ENCODE data around the gene SUDS3.
A peak's percentile ranks its signal among the peaks of the same experiment; 100 is the strongest.

Gene SUDS3

GRCh38 chr12:118358612-118359540, 17.5 kb upstream of the SUDS3 start:
- Histone ChIP-seq H3K79me2 (ENCODE audit: low read length) (peaks cover 40% of the 10 kb centered on the region), H3K27me3 (ENCODE audit: low read depth, low read length) (no peaks in the 10 kb centered on the region), H3K27ac (ENCODE audit: low read length) (peak overlapping the region; percentile 62), H2AFZ (ENCODE audit: low read depth, low read length) (peak overlapping the region; percentile 74), H4K20me1 (ENCODE audit: insufficient read depth, low read length) (no peaks in the 10 kb centered on the region), H3K4me3 (ENCODE audit: low read length) (peak overlapping the region; percentile 77), H3K4me2 (ENCODE audit: low read length) (peak overlapping the region; percentile 71), H3K9me3 (ENCODE audit: insufficient read depth, low read length) (no peaks in the 10 kb centered on the region), H3K9ac (ENCODE audit: low read length) (peak overlapping the region; percentile 83), H3K36me3 (replicated peaks; ENCODE audit: low read depth, low read length) (peaks cover 14% of the 10 kb centered on the region), H3K4me1 (ENCODE audit: low read length) (peaks cover 29% of the 10 kb centered on the region)
- TF ChIP-seq EZH2phosphoT487 (IDR thresholded peaks at IDR 0.05; ENCODE audit: low read depth) (no peak), CTCF (IDR thresholded peaks at IDR 0.05; ENCODE audit: low read depth, low read length) (no peak)

GRCh38 chr12:118359541-118359915, 16.8 kb upstream of the SUDS3 start:
- Histone ChIP-seq H3K27me3 (ENCODE audit: low read depth, low read length) (no peaks in the 10 kb centered on the region), H3K79me2 (ENCODE audit: low read length) (peaks cover 37% of the 10 kb centered on the region), H4K20me1 (ENCODE audit: insufficient read depth, low read length) (no peaks in the 10 kb centered on the region), H3K36me3 (replicated peaks; ENCODE audit: low read depth, low read length) (peaks cover 10% of the 10 kb centered on the region), H3K4me3 (ENCODE audit: low read length) (peak overlapping the region; percentile 77), H3K4me1 (ENCODE audit: low read length) (peaks cover 29% of the 10 kb centered on the region), H2AFZ (ENCODE audit: low read depth, low read length) (peak overlapping the region; percentile 74), H3K9me3 (ENCODE audit: insufficient read depth, low read length) (no peaks in the 10 kb centered on the region), H3K9ac (ENCODE audit: low read length) (peak overlapping the region; percentile 83), H3K27ac (ENCODE audit: low read length) (peak overlapping the region; percentile 62), H3K4me2 (ENCODE audit: low read length) (peak overlapping the region; percentile 71)
- TF ChIP-seq CTCF (IDR thresholded peaks at IDR 0.05; ENCODE audit: low read depth, low read length) (no peak), EZH2phosphoT487 (IDR thresholded peaks at IDR 0.05; ENCODE audit: low read depth) (no peak)

GRCh38 chr12:118361092-118361404, 15.3 kb upstream of the SUDS3 start:
- peaks cover 27% of the 10 kb centered on the region for H3K79me2 ChIP-seq (ENCODE audit: low read length)
- no peak overlapping the region for H3K27ac ChIP-seq (ENCODE audit: low read length)

More at GRCh38 chr12:118361092-118361404, 15.3 kb upstream of the SUDS3 start:
- H3K4me1 ChIP-seq (ENCODE audit: low read length): peaks cover 29% of the 10 kb centered on the region
- H3K9me3 ChIP-seq (ENCODE audit: insufficient read depth, low read length): no peaks in the 10 kb centered on the region
- no peaks in the 10 kb centered on the region for H3K27me3 ChIP-seq (ENCODE audit: low read depth, low read length)
- no peak overlapping the region for H3K9ac ChIP-seq (ENCODE audit: low read length)
- H4K20me1 ChIP-seq (ENCODE audit: insufficient read depth, low read length): no peaks in the 10 kb centered on the region
- no peak overlapping the region for H2AFZ ChIP-seq (ENCODE audit: low read depth, low read length)
- H3K4me2 ChIP-seq (ENCODE audit: low read length): no peak overlapping the region
- TF ChIP-seq CTCF (IDR thresholded peaks at IDR 0.05; ENCODE audit: low read depth, low read length) (no peak), EZH2phosphoT487 (IDR thresholded peaks at IDR 0.05; ENCODE audit: low read depth) (no peak)
- no peak overlapping the region for H3K4me3 ChIP-seq (ENCODE audit: low read length)
- no peaks in the 10 kb centered on the region for H3K36me3 ChIP-seq (replicated peaks; ENCODE audit: low read depth, low read length)
